Tongue (tissue), 1 donor: ENCODE results near the gene ASRGL1. TPM values are rescaled to one million over a fixed set of nuclear protein-coding genes. Genes with fewer than 3 reads are reported as not detected.

Source experiments
- total RNA-seq: library from RNA; depleted of rRNA; stranded (reverse); fragments of >200 nt; gene quantifications from one replicate; pipeline ENCODE4 v1.2.3, GENCODE V29; 2014

The ASRGL1 gene
- total RNA-seq, 1 donor from 2014 or later, result 9.0 TPM

Other genes starting within 250 kb of the ASRGL1 start
- gene INCENP, start 213.4 kb upstream of the ASRGL1 start, total RNA-seq, result 16.8 TPM
- not detected for gene SCGB1D1, start 147.2 kb upstream of the ASRGL1 start, total RNA-seq
- gene SCGB2A1, start 128.8 kb upstream of the ASRGL1 start, total RNA-seq, result not detected
- not detected for gene SCGB1D2, start 95.2 kb upstream of the ASRGL1 start, total RNA-seq
- gene SCGB2A2, start 67.3 kb upstream of the ASRGL1 start, total RNA-seq, result not detected
- not detected for gene SCGB1D4, start 38.4 kb upstream of the ASRGL1 start, total RNA-seq
- not detected for gene SCGB1A1, start 81.6 kb downstream of the ASRGL1 start, total RNA-seq
- 909 TPM for gene AHNAK, start 209.4 kb downstream of the ASRGL1 start, total RNA-seq
- gene EEF1G, start 236.4 kb downstream of the ASRGL1 start, total RNA-seq, result 1,840 TPM